NT2/D1 (cell line): ENCODE results near the gene EBNA1BP2.

Experiments used
- SUZ12 ChIP-seq: IDR thresholded peaks from 2 replicates; pipeline ENCODE4 v1.6.1; 2011; ENCODE audit not compliant: insufficient read length, insufficient read depth; ENCODE audit errors: extremely low read depth
- YY1 ChIP-seq: IDR thresholded peaks from 2 replicates; pipeline ENCODE4 v1.6.1; 2011; ENCODE audit not compliant: insufficient read length, insufficient read depth
- ZNF274 ChIP-seq: IDR thresholded peaks from 2 replicates; pipeline ENCODE4 v1.6.1; 2011; ENCODE audit warnings: mild to moderate bottlenecking, low read depth, low read length

DNA sequence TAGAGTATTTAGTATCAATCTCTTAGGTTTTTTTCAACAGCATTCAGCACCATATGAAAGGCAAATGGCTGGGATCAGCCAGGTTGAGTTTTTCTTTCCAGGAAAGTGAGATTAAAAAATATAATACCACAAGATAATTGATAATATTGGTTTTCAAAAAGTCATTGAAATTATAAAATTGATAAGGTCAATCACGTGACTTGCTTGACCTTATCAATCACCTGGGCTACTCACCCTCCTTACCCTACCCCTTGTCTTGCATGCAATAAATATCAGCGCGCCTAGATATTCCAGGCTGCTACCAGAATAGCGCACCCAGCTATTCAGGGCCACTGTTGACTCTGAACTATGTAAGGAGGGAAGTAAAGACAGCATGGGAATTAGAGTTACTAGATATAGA lies 31.5 kb downstream of the EBNA1BP2 start:
- TF ChIP-seq SUZ12 (no peak), ZNF274 (no peak), YY1 (no peak)
